CD14-positive monocyte (primary cell): ENCODE data around the gene TNFSF10. TPM values are rescaled to one million over a fixed set of nuclear protein-coding genes. Genes with fewer than 3 reads are reported as not detected.

Experiments
- DNase-seq, 3 donors: peaks; one replicate each; pipeline ENCODE4 v3.0.0-alpha.2; 2011 to 2022
- H2AFZ ChIP-seq: 2 replicates; pipeline ENCODE4 v1.6.0; 2012; ENCODE audit warnings: mild to moderate bottlenecking, low read depth, low read length, inconsistent platforms; ENCODE audit not compliant: insufficient read depth, poor library complexity, severe bottlenecking
- H3K27ac ChIP-seq, 2 donors: 1 replicate in 1 of 2; 2 replicates in 1 of 2; pipeline ENCODE4 v1.5.1; 2012 to 2013; ENCODE audit warnings: low read length in 2 of 2, control low read depth in 1 of 2, inconsistent platforms in 1 of 2, low read depth in 1 of 2, mild to moderate bottlenecking in 1 of 2
- H3K27me3 ChIP-seq, 2 donors: one replicate each; pipeline versions ENCODE4 v1.6.0 to v1.6.1; 2011 to 2013; ENCODE audit warnings: low read length in 2 of 2; ENCODE audit not compliant: control insufficient read depth in 2 of 2, insufficient read depth in 2 of 2
- H3K36me3 ChIP-seq, 2 donors: replicated peaks in 1 of 2; 1 replicate in 1 of 2; 2 replicates in 1 of 2; pipeline versions ENCODE4 v1.5.1 to v1.6.1; 2012 to 2013; ENCODE audit warnings: low read length in 2 of 2, control low read depth in 1 of 2, inconsistent platforms in 1 of 2, mild to moderate bottlenecking in 1 of 2; ENCODE audit not compliant: insufficient read depth in 2 of 2, control insufficient read depth in 1 of 2
- H3K4me1 ChIP-seq, 2 donors: 1 replicate in 1 of 2; 2 replicates in 1 of 2; pipeline versions ENCODE4 v1.5.1 to v1.6.1; 2012 to 2013; ENCODE audit warnings: low read length in 2 of 2, control low read depth in 1 of 2, inconsistent platforms in 1 of 2, mild to moderate bottlenecking in 1 of 2, moderate library complexity in 1 of 2; ENCODE audit not compliant: insufficient read depth in 2 of 2, control insufficient read depth in 1 of 2
- H3K4me2 ChIP-seq: replicated peaks from 2 replicates; pipeline ENCODE3; 2012; ENCODE audit warnings: low read length, moderate library complexity, mild to moderate bottlenecking; ENCODE audit not compliant: poor library complexity, severe bottlenecking; ENCODE audit errors: extremely low read depth
- H3K4me3 ChIP-seq, 3 experiments: fragments of 200-600 bp in 1 of 3; sonication (generic) in 1 of 3; replicated peaks in 1 of 3; 1 replicate in 2 of 3; 2 replicates in 1 of 3; pipeline ENCODE4 v1.5.1; 2011 to 2013; ENCODE audit warnings: low read length in 3 of 3, mild to moderate bottlenecking in 3 of 3, control low read depth in 2 of 3, low read depth in 2 of 3, inconsistent platforms in 1 of 3, moderate library complexity in 1 of 3
- H3K79me2 ChIP-seq: 2 replicates; pipeline ENCODE4 v1.6.0; 2012; ENCODE audit warnings: mild to moderate bottlenecking, control low read depth, inconsistent platforms, low read length, moderate library complexity; ENCODE audit not compliant: insufficient read depth
- H3K9ac ChIP-seq: 2 replicates; pipeline ENCODE4 v1.6.0; 2017; ENCODE audit warnings: low read length, mild to moderate bottlenecking; ENCODE audit not compliant: insufficient read depth, poor library complexity, severe bottlenecking
- H3K9me3 ChIP-seq, 2 donors: replicated peaks in 1 of 2; 1 replicate in 1 of 2; 2 replicates in 1 of 2; pipeline versions ENCODE4 v1.5.1 to v1.6.1; 2012 to 2013; ENCODE audit warnings: low read length in 2 of 2, control low read depth in 1 of 2; ENCODE audit not compliant: control insufficient read depth in 1 of 2, insufficient read depth in 1 of 2
- H4K20me1 ChIP-seq: 2 replicates; pipeline ENCODE4 v1.6.0; 2012; ENCODE audit warnings: mild to moderate bottlenecking, low read length, control low read depth, moderate library complexity; ENCODE audit not compliant: insufficient read depth
- H3K27ac Mint-ChIP-seq, 7 donors: one replicate each; pipeline ENCODE4 v1.8.0; 2020; ENCODE audit warnings: mild to moderate bottlenecking in 7 of 7, mixed read lengths in 7 of 7, moderate library complexity in 6 of 7, inconsistent platforms in 2 of 7
- H3K27me3 Mint-ChIP-seq, 3 donors: one replicate each; pipeline ENCODE4 v1.8.0; 2021 to 2022; ENCODE audit warnings: low read depth in 3 of 3, mild to moderate bottlenecking in 3 of 3, mixed read lengths in 3 of 3, moderate library complexity in 3 of 3, inconsistent platforms in 1 of 3
- H3K36me3 Mint-ChIP-seq, 2 donors: one replicate each; pipeline ENCODE4 v1.8.0; 2020; ENCODE audit warnings: mixed read lengths in 2 of 2, inconsistent platforms in 1 of 2, mild to moderate bottlenecking in 1 of 2
- H3K4me1 Mint-ChIP-seq: one replicate; pipeline ENCODE4 v1.8.0; 2020; ENCODE audit warnings: mild to moderate bottlenecking, mixed read lengths
- H3K4me3 Mint-ChIP-seq, 2 donors: one replicate each; pipeline ENCODE4 v1.8.0; 2020; ENCODE audit warnings: mild to moderate bottlenecking in 2 of 2, mixed read lengths in 2 of 2, moderate library complexity in 1 of 2
- H3K9me3 Mint-ChIP-seq, 7 donors: one replicate each; pipeline ENCODE4 v1.8.0; 2020 to 2022; ENCODE audit warnings: mixed read lengths in 7 of 7, mild to moderate bottlenecking in 6 of 7, moderate library complexity in 6 of 7, inconsistent platforms in 2 of 7
- WGBS: methylation state at CpG from one replicate; pipeline ENCODE4 v1.1.5; 2013; ENCODE audit warnings: missing lambda C conversion rate; ENCODE audit not compliant: insufficient coverage; 5-methylcytosine and 5-hydroxymethylcytosine counted together
- intact Hi-C, 2 donors: fragments of 100-400 bp; cut with micrococcal nuclease; formaldehyde crosslinking; loops; one replicate each; pipeline versions ENCODE4 v1.15.0 to v1.15.1; 2023
- polyA plus RNA-seq, 3 donors: library from polyadenylated mRNA; depleted of rRNA in 1 of 3; unstranded in 2 of 3; stranded (reverse) in 1 of 3; fragments of 300-500 nt in 2 of 3; fragments of >200 nt in 1 of 3; fragmentation: Illumina TruSeq in 2 of 3; gene quantifications; 1 replicate in 2 of 3; 2 replicates in 1 of 3; pipeline ENCODE4 v1.2.3, GENCODE V29; 2012 to 2021
- TF ChIP-seq, protein P1 (sequence below): fragments of 200-600 bp; IDR thresholded peaks from one replicate; pipeline ENCODE4 v1.8.0; 2022; ENCODE audit warnings: antibody characterized with exemption, mild to moderate bottlenecking

TNFSF10 gene
- polyA plus RNA-seq, 3 donors = 146 to 293 (median 264) TPM

DNA sequence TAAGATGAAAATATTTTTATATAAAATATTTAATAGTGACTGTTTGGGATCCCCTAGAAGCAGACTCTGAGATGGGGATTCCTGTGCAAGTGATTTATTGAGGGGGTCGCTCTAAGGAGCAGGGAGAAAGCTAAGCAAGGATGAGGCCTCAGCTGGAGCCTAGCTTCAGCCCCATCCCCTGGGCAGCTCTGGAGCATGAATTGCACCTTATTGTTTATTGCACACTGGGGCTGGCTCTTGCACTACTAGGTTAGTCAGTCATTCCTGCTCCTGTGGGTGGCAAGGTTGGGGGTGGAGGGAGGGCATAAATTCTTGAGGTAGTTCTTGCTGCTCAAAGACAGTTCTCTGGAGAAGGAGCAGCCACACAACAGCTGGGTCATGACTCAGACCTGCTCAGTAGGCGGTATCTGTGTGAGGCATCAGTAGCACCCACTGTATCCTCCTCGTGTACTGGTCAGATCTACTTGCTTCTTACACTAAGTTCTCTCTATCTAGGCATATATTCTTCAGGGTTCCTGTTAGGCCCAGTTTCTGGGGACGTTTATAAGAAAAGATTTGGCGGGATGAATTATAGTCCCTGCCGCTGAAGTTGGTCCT lies 27.2 kb upstream of the TNFSF10 start:
- Histone ChIP-seq H3K4me1 (peaks cover 31 to 43% of the 10 kb centered on the region in 2 donors), H3K4me2 (no peak overlapping the region), H3K9ac (no peak overlapping the region), H3K27ac (no peak overlapping the region), H3K4me3 (no peak overlapping the region), H2AFZ (no peak overlapping the region), H3K9me3 (no peaks in the 10 kb centered on the region), H3K79me2 (no peaks in the 10 kb centered on the region), H4K20me1 (no peaks in the 10 kb centered on the region), H3K27me3 (no peaks in the 10 kb centered on the region), H3K36me3 (no peaks in the 10 kb centered on the region)
- Mint-ChIP-seq H3K4me3 (no peak overlapping the region), H3K4me1 (peaks cover 48% of the 10 kb centered on the region), H3K27me3 (peaks cover 0 to 1% (median 0%) of the 10 kb centered on the region in 3 donors), H3K27ac (peak overlapping the region in 4 of 7 donors; percentile 7 to 76 (median 52)), H3K36me3 (no peaks in the 10 kb centered on the region), H3K9me3 (peaks cover 0 to 5% (median 2%) of the 10 kb centered on the region in 7 donors)
- TF ChIP-seq, protein P1, sequence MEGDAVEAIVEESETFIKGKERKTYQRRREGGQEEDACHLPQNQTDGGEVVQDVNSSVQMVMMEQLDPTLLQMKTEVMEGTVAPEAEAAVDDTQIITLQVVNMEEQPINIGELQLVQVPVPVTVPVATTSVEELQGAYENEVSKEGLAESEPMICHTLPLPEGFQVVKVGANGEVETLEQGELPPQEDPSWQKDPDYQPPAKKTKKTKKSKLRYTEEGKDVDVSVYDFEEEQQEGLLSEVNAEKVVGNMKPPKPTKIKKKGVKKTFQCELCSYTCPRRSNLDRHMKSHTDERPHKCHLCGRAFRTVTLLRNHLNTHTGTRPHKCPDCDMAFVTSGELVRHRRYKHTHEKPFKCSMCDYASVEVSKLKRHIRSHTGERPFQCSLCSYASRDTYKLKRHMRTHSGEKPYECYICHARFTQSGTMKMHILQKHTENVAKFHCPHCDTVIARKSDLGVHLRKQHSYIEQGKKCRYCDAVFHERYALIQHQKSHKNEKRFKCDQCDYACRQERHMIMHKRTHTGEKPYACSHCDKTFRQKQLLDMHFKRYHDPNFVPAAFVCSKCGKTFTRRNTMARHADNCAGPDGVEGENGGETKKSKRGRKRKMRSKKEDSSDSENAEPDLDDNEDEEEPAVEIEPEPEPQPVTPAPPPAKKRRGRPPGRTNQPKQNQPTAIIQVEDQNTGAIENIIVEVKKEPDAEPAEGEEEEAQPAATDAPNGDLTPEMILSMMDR = no peak
- intact Hi-C loops = no loop called here
- DNase-seq = peak in 2 of 3 donors; percentile 32 to 49
- 64% methylated on average over 2 of the region's 6 CpGs for WGBS

DNA sequence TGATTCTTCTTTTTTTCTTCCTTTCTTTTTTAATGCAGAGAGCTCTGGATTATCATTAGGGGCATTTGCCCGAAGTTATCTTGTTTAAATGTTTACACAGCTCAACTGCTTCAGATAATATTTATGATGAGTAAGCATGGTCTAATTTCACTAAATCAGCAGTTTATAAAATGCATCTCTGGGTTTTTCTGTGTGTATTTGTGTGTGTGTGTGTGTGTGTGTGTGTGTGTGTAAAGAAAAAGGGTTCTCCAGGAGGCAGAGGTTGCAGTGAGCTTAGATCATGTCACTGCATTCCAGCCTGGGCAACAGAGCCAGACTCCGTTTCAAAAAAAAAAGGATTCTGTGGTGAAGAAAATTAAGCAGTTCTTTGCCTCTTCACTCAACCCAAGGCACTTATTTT lies 25.9 kb upstream of the TNFSF10 start:
- Histone ChIP-seq H3K9ac (no peak overlapping the region), H3K4me3 (no peak overlapping the region), H3K9me3 (no peaks in the 10 kb centered on the region), H2AFZ (no peak overlapping the region), H3K4me2 (no peak overlapping the region), H3K27me3 (no peaks in the 10 kb centered on the region), H3K27ac (peak overlapping the region in 1 of 2 donors; percentile 79), H3K79me2 (no peaks in the 10 kb centered on the region), H3K36me3 (no peaks in the 10 kb centered on the region), H4K20me1 (no peaks in the 10 kb centered on the region), H3K4me1 (peaks cover 31 to 47% of the 10 kb centered on the region in 2 donors)
- H3K9me3 Mint-ChIP-seq = peaks cover 0 to 5% (median 2%) of the 10 kb centered on the region in 7 donors
- no peaks in the 10 kb centered on the region for H3K36me3 Mint-ChIP-seq
- intact Hi-C loops = loop anchor here in 1 of 2 donors (10.0 kb wide), 1 partner anchor 46 kb away; no protein-coding TSS in a partner anchor
- peaks cover 0 to 1% (median 0%) of the 10 kb centered on the region in 3 donors for H3K27me3 Mint-ChIP-seq
- no peak overlapping the region for H3K4me3 Mint-ChIP-seq
- TF ChIP-seq, protein P1 = no peak
- H3K27ac Mint-ChIP-seq = no peak overlapping the region
- DNase-seq = no peak
- no CpG with 5 or more reads among the region's 2 CpGs for WGBS
- H3K4me1 Mint-ChIP-seq = peaks cover 53% of the 10 kb centered on the region
